GM21381 (cell line): ENCODE data around the gene DDX51.

ENCODE experiments used
- ATAC-seq: cut with Tn5 transposase; IDR thresholded peaks from one replicate; pipeline ENCODE4 v1.9.1; 2021; ENCODE audit warnings: mild to moderate bottlenecking, moderate library complexity; ENCODE audit not compliant: unreplicated experiment

DDX51 gene, protein sequence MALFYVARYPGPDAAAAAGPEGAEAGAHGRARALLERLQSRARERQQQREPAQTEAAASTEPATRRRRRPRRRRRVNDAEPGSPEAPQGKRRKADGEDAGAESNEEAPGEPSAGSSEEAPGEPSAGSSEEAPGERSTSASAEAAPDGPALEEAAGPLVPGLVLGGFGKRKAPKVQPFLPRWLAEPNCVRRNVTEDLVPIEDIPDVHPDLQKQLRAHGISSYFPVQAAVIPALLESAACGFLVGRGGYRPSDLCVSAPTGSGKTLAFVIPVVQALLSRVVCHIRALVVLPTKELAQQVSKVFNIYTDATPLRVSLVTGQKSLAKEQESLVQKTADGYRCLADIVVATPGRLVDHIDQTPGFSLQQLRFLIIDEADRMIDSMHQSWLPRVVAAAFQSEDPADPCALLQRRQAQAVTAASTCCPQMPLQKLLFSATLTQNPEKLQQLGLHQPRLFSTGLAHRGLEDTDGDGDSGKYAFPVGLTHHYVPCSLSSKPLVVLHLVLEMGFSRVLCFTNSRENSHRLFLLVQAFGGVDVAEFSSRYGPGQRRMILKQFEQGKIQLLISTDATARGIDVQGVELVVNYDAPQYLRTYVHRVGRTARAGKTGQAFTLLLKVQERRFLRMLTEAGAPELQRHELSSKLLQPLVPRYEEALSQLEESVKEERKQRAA

DNA sequence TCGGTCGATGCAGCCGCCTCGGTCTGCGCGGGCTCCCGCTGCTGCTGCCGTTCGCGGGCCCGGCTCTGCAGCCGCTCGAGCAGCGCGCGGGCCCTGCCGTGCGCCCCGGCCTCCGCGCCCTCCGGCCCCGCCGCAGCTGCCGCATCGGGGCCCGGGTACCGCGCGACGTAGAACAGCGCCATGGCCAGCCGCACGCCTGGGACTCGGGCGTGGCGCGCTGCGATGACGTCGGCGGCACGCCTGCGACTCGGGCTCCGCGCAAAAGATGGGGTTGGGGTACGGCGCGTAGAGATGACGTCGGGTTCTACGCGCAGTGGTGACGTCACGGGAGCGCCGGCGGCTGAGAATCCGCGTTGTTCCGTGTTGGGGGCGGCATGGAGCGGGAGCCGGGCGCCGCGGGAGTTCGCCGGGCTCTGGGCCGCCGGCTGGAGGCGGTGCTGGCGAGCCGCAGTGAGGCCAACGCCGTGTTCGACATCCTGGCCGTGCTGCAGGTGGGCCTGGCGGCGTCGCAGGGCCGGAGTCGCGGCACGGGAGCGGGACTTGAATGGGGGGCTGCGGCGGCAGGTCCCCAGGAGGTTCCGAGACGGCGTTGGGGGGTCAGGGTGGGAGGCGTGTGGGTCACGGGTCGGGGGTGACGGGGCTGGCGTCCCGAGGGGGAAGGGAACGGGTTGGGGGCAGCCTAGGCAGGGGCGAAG is at the start of gene DDX51, which contains the start of gene NOC4L:
TSS of gene DDX51 (minus strand) at position 205 of the 695 bp plus-strand sequence. CDS start at position 182, 23 bp downstream.
TSS of gene NOC4L (plus strand) at position 343 of the 695 bp plus-strand sequence. CDS start at position 375, 32 bp downstream.
- peak; percentile 77 for ATAC-seq

DNA sequence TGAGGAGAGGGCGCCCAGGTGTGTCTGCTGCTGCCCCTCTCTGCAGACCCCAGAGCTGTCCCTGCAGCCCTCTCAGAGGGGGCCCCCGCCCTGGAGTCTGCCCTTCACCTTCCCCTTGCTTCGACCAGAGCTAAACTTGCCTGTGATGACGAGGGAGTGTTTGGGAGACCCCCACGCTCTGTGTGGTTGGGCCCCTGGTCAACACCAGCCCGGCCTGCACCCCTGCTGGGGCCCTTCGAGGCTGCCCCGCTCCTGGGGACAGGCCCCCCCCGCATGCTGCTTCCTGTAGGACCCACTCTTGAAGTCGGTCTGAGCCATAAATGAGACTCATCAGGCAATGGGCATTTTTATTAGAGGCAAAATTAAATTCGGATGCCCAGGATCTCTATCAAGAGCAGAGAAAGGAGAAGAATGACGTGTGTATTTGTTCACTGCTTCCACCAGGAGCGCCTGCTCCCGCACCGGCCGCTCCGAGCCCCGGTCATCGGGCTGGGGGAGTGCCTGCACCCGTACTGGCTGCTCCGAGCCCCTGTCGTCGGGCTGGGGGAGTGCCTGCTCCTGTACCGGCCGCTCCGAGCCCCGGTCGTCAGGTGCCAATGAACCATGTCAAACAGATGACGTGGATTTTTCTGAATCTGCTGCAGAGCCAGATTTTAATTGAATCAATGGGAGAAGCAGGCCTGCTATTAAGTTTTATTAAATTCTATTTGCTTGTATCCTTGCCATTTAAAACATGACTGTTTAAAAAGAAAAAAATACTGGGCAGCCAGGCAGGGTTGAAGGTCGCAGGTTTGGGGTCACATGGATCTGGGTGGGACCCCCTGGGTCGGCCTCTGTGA is 47.8 kb upstream of the DDX51 start:
- no peak for ATAC-seq

DNA sequence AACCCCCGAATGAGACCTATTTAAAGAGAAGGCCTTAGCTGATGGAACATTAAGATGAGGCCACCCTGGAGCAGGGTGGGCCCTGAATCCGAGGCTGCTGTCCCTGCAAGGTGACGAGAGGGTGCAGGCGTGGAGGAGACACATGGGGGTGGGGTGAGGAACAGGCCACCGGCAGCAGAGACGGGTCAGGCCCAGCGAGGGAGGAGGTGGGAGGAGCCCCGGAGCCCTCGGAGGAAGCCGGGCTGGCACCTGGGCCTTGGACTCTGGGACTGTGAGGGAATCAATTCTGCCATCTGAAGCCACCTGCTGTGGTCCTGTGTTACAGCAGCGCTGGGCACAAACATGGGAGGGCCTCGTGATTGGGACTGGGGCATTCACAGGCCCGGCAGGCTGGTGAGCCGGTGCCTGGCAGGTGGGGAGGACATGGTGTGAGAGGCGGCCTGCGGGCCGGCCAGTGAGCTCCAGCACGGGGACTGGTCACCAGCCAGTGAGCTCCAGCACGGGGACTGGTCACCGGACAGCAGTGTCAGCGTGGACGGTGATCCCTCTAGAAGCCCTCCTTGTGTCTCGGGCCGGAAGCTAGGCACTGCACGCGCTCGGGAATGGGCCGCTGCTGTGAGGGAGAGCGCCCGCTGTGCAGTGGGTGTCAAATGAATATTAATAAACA is 46.8 kb upstream of the DDX51 start:
- no peak for ATAC-seq

DNA sequence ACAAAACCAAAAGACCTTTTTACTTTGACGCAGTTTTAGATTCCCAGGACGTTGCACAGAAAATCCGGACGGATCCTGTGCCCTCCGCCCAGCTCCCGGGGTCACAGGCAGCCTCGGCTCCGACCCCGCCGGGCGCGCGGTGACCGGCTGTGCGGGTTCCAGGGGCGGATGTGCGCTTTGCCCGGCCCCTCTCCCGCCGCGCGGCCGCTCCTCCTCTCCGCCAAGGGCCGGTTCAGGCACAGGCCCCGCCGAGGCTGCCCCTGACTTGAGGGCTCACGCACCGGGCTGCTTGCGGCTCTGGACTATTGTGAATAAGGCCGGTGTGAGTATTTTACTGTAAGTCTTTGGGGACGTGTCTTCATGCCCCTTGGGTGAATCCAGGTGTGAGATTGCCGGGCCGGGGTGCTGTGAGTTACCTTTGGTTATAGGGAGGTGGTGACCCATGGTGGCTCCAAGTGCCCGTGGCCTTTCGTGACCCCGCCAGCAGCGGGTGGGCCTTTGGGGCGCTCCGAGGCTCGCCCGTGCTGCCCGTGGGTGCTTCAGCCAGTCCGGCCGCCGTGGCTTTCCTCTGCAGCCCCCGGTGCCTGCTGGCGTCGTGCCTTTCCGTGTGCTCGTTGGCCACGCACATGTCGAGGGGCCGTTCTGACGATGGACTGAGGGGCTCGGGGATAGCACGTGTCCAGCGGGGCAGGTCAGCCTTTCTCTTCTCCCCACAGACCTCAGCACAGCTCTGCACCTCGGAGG is 46.1 kb upstream of the DDX51 start:
- ATAC-seq = peak; percentile 25

DNA sequence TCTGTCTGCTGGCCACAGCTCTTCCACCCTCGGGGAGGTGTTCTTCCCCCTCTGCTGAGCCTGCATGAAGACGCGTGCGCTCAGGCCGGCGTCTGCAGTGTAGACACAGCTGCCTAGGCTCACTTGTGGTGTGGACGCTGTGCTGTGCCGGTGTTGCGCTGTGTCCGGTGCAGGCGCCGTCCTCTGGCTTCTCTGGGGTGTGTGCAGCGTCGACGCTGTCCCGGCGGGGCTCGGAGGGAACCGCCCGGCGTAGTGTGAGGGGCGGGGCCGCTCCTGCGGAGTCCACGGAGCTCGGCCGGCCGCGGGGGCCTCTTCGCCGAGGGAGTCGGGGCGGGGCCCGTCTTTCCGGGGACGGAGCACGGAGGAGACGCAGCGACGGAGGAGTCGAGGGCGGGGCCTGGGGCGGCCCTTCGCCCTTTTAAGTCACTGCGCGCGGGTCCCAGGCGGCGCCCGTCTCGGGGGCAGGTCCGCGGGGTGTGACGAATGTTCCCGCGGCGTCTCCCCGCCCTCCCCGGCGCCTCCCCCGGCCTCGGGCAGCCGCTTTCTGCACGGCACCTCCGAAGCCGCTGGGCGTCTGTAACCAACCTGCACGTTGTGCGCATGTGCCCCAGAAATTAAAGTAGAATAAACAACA is 45.4 kb upstream of the DDX51 start:
- peak; percentile 92 for ATAC-seq

DNA sequence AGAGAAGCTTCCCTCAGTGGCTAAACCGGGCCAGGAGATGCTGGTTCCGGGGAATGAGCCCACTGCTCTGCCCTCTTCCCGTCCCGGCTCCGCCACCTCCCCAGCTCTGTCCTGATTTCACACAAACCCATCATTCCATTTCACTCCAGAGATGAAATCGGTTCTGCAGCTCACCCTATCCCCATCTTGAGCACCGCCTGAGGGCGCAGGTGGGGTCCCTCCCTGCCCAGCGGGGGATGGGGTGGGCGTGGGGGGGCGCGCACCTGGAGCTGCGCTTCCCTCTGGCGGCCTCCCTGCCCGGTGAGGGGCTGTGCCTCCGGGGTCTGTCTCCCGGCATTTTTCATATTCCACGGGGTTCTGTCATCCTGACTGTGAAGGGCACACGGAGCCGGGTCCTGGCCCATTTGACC is 44.8 kb upstream of the DDX51 start:
- ATAC-seq = no peak

DNA sequence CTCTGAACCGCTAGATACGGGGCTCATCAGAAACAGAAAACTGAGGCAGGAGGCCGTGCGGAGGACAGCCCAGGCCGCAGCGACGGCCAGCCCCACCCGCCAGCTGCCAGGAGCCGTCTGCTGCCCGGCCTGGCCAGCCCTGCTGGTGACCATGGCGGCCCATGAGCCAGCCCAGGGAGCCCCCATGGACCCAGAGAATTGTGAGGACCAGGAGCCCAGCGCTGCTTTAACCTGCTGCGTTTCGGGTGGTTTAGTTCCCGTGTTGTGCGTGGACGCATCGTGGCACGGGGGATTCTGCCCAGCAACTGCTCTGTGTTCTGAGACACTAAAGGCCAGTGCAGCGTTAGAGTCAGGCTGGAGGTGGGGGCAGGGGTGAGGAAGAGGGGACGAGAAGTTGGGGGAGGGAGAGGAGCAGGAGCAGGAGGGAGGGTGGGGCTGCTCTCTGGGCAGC is 44.4 kb upstream of the DDX51 start:
- ATAC-seq = no peak

DNA sequence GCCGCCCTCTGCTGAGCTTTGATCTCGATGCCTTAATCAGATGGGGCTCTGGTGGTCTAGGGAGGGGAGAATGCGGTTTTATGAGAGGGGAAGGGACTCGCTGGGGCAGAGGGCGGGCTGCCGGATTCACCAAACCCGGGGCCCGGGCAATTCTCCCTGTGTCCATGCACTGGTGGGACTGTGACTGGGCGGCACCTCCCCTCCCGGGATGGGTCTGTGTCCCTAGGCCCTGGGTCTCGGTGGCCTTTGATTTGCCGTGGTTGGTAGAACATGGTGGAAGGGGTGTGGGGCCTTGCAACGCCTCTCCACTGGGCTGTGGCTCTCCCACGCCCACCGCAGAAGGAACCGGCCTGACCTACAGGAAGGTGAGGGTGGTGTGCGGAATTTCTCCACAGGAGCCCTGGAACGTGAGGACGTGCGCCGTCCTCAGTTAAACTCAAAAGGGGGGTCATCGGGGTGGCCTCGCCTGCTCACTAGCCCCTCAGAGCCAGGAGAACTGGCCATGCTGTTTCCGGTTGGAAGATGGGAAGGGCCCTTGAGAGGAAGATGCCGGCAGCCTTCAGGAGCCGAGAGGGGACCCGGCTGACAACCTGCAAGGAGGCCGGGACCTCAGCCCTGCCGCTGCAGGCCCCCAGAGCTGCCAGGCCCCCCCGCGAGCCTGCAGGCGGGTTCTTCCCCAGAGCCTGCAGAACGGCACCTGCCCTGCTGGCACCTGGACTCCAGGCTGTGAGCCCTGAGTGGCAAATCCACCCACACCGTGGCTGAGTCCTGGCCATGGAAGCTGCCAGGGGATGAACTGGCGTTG is 43.7 kb upstream of the DDX51 start:
- ATAC-seq = no peak

DNA sequence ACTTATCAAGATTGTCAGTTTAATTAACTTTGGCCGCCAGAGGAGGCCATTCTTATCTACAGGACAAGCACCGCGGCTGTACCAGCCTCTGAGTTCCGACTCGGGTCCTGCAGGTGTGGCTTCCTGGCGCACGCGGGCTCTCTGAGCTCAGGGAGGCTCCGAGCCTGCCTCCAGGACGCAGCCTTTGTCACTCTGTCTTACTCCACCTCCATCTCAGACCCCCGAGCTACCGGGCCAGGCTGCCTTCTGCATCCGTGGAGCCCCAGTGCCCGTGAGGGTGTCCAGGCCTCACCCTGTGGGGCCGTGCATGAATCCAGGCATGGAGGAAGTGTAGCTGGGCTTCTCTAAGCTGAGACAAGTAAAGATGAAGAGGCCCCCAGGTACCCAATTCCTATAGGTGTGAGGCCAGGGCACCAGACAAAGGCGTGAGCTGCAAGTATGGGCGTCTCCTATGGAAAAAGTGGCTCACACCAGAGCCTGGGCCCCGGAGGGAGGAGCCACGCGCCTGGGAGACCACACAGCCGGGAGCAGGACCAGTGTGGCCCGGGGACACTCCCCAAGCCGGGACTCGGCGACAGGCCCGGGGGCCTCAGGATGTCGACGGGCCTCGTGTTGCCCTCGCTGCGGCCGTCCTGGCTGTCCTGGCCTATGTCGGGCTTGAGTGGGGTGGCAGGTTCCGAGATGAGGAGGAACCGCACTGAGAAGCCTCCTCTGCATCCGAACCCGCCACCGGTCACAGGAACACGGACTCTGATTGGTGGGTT is 42.9 kb upstream of the DDX51 start:
- no peak for ATAC-seq

DNA sequence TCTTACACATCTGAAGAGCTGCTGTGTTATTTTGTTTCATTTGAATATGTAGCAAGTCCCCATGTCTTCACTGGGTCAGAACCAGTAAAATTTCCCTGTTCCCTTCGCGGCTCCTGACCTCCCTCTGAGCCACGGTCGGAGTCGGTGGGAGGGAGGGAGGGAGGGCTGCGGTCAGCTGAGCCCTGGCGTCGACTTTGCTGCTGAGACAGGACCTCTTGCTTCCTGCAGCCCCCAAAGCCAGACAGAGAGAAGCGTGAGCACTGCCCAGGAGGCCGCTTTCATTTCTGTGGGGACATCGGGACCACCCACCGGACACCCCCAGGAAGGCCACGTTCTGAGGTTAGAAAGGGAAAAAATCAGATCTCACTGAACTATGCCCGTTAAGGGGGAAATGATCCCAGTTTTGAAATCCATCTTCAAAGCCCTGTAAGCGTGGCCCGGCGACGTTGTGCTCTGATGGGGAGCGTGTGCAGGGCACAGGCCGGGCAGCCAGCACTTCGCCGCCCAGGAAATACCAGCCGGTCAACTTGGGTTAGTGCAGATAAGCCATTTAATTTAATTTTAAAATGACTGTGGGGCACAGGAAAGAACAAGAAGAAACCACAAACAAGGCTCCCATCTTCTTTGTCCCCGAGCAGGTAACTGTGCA is 42.2 kb upstream of the DDX51 start:
- ATAC-seq = no peak

DNA sequence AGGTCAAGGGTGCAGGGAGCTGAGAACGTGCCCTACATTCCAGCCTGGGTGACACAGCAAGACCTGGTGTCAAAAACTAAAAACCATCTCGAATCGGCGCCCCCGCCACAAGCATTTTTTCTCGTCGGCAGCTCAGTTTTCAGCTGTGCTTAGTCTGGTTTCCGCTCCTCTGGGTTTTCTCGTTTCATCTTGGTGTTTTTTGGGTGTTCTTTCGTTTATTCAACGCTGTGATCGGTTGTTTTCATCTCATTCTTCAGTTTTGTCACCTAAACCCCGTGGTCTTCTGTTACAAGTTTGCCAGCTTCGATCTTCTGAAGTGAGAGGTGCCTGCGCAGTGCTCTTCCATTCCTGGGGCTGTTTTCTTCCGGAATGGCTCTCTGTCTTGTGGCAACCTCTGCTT is 41.6 kb upstream of the DDX51 start:
- ATAC-seq = no peak

DNA sequence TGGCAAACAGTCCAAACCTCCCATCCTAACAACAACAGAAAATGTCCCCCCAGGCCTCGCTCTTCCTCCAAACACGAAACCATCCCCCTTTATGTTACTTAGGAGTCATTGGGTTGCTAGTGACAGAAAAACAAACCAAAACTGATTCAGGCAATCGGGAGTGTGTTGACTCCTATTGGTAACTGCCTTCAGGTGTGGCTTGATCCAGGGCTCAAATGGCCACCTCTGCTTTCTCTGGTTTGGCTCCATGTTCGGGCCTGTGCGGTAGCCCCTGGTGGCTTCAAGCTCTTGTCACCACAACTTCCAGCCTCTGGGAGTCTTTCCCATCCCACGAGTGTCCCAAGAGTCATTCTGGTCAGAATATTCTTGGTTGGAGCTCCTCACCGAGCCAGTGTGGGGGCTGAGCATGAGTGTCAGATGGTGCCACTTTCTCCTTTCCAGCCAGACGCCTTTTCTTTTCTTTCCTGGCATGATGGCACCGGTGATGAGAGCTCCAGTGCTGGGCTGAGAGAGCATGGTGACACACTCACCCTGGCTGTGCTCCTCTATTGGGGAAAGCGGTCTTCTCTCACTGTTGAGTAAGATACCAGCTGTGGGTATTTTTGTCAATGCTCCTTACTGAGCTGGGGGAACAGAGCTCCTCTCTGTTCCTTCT is 38.7 kb upstream of the DDX51 start:
- ATAC-seq = no peak

DNA sequence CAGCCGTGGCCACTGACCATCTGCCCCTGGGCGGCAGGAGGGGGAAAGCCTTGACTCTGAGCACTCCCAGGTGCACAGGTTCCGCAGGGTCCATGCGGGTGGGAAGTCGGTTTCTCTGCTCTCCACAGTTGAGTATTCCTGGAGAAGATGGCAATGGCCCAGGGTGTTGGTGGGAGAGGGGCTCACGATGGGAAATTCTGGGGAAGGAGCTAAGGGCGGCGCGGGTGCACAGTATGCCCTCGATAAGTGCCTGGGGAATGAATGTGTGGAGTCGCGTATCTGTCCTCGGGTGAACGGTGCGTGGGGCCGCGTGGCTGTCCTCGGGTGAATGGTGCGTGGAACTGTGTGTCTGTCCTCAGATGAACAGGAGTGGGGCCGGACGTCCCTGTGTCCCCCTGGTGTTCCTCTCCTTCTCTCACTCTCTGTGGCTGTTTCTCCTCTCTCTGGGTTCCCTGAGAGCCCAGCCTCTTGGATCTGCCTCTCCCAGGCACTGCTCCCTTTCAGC is 38.1 kb upstream of the DDX51 start:
- no peak for ATAC-seq

DNA sequence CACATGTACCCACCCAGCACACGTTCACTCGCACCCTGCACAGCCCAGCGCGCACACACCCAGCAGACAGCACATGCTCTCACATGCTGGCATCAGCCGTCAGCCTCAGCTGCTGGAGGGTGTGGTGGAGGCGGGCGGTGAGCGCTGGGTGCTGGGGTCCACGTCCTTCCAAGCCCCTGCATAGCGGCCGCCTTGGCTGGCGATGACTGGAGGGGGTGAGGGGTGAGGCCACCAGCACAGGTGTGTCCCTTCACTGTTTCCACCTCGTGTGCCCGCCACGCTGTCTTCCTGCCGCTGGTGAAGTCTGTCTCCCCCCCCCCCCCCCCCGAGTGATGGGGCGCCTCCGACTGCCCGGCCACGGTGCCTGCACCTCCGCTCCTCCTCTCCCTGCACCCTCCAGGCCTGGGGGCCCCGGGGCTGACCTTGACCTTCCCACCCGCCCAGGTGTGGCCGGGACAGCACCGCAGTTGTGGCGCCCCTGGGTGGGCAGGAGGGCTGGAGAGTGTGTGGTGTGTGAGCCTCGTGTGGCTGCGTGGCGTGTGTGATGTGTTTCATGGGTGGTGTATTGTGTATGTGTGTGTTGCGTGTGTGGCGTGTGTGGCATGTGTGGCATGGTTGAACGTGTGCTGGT is 37.6 kb upstream of the DDX51 start:
- no peak for ATAC-seq

DNA sequence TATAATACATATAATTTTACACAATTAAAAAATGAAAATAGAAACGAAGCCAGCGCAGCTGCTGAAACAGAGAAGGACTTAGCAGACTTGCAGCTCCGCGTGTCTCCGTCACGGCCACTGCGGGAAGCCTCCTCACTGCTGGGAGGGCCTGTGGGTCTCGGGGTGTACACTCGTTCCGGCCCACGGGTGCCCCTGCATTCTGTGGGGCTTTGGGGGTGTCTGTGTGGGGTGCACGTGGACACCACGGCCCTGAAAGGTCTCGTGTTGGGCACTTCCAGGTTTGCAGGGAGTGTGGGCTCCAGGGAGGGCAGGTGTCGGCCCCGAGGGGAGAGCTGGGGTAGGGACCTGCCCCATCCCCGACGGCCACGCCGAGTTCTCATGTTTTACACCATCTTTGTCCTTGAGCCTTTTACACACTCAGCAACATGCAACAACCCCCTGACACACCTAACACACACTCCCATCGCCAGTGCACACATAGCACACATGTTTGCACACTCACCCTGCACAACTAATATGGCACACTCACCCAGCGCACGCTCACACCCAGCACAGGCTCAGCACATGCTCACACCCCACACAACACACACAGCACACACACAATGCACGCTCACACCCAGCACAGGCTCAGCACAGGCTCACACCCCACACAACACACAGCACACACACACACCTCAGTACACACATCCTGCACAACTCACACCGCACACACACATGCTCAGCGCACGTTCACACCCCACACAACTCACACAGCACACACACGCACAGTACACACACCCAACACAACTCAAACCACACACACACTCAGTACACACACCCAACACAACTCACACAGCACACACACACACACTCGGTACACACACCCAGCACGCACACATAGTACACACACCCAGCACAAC is 36.8 kb upstream of the DDX51 start:
- ATAC-seq = no peak
